Muscle of arm (tissue), 12 donors: ENCODE results near the gene PTH2. TPM values are rescaled to one million over a fixed set of nuclear protein-coding genes. Genes with fewer than 3 reads are reported as not detected.

Experiments used
- DNase-seq: peaks from one replicate; pipeline ENCODE4 v3.0.0-alpha.2; 2013
- polyA plus RNA-seq, 12 donors: library from polyadenylated mRNA; unstranded; fragments of 120-200 nt; gene quantifications; one replicate each; pipeline ENCODE4 v1.2.1, GENCODE V29; 2013; ENCODE audit not compliant: insufficient read length in 12 of 12

The PTH2 gene
- polyA plus RNA-seq, 12 donors, result not detected

- DNase-seq, result no peak
Measured at GRCh38 chr19:49411681-49412326, 11.4 kb downstream of the PTH2 start.

DNA sequence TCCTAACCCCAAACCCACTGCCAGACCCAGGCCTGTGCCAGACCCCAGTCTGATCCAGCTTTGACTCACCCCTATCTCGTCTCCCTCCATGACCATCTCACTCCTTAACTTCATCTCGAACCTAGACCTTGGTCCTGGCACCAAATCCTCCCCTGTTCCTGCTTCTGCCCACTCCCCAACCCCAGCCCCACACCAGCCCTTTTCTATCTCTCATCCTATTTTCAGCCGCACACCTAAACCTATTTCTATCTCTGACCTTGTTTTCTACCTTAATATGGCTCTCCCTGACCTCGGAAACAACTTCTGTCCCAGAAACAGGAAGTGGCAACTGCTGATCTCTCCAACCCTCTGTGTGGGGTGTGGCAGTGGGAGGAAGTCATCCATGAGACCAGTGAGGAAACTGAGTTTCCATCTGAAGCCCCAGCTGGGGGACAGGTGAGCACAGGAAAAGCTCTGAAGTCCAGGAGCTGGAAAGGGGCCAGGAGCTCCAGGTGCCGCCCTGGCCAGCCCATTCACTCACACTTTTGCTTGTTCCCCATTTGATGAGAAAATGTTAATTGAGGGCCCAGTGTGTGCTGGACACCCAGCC lies 13.7 kb downstream of the PTH2 start:
- no peak for DNase-seq

DNA sequence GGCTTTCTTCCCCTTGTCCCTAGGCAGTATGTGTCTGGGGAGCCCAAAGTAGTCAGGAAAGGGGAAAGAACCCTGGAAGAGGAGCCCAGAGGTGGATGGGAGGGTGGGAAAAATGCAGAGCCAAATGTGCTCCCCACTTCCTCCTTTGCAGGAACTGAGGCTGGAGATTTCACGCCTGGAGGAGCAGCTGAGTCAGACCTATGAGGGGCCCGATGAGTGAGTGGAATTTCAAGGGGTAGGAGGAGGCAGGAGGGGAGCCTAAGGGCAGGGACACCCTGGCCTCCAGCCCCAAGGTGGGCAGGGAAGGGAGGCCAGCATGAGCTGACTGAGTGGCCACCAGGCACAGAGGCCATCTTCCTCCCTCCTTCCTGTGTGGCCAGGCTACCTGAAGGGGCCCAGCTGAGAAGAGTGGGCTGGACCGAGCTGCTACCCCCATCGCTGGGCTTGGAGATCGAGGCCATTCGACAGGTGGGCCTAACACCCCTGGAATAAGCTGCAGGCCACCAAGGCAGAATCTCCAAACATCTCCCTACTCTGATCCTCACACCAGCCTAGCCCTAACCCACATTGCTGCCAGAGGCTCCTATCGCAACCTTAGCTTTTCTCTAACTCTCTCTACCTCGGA lies 14.3 kb downstream of the PTH2 start:
- DNase-seq, result no peak

DNA sequence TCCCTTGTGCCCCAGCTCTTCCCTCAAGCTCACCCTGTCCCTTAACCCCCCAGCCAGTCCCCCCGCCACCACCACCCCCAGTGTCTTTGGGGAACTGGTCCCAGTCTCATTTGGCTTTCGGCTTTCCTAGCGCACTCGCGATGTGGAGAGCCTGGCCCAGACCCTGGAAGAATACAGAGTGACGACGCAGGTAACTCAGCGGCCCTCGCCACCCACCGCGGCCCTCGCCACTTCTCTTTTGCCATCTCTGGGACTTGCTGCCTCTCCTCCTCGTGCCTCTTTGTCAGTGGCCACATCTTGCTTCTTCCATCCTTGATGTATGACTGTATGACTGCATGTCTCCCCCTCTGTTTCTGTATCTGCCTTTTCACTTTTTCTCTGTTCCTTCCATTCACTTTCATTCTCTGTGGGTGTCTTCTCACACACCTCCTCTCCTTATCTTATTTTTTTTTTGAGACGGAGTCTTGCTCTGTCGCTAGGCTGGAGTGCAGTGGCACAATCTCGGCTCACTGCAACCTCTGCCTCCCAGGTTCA lies 15.7 kb downstream of the PTH2 start:
- DNase-seq, result no peak

DNA sequence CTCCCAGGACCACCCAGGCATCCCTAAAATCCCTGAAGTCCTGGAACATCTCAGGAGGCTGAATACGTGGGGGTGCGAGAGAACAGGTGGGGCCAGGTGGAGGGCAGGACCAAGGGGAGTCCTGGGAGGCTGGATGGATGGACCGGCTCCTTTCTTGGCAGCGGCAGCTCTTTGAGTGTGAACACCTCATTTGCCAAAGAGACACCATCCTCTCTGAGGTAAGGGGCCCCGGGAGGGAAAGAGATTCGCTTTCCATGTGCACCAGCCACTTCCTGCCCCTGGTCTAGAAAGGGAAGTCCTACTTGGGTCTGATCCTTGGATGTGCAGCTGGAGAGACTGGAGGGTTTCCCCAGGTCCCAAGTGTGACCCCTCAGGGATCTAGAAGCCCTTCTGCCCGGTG lies 16.2 kb downstream of the PTH2 start:
- DNase-seq, result no peak

DNA sequence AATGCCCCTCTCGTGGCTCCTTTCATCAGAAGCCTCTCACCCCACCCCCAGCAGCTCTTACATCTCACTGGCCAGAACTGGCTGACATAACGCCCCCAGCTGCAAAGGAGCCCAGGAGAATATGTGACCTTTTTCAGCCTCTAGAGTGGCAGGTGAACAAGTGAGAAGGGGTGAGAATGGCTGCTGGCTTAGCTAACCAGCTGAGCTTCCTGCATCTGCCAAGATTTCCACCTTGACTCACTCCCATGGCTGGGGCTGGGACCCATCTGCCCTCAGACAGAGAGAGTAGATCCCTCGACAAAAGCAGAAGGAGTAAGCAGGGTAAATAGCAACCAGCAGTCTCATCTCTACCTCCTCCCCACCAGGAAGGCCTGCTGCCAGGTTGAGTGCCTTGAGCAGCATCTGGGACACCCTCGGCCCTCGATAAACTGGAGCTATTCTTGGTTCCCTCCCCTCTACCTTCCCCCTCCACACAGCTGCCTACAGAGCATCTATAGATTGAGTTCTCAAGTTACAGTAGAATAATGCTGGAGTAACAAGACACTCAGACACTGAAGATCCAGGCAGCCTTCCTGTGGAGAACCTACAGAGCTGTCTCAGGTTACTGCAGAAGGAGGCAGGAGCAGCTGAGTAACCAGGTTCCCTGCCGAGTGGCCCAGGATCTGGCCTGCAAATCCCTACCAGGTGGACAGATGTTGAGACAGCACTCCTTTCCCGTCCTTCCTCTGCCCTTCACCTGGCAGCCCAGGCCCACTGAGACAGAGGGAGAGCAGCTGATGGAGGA lies 19.6 kb downstream of the PTH2 start:
- DNase-seq, result no peak

DNA sequence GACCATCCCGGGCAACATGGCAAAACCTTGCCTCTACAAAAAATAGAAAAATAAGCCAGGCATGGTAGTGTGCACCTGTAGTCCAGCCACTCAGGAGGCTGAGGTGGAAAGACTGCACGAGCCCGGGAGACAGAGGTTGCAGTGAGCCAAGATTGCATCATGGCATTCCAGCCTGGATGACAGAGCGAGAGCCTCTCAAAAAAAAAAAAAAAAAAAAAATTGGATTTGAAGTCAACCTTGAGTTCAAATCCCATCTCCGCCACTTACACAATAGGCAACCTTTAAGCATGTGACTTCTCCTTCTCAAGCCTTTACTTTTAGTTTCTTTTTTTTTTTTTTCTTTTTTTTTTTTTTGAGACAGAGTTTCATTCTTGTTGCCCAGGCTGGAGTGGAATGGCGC lies 23.2 kb downstream of the PTH2 start:
- DNase-seq, result no peak

- DNase-seq, result no peak
Measured at GRCh38 chr19:49398931-49399330, 24.3 kb downstream of the PTH2 start.

GRCh38 chr19:49398001-49398615 lies 25.1 kb downstream of the PTH2 start:
- no peak for DNase-seq

- DNase-seq, result no peak
Measured at GRCh38 chr19:49396738-49397505, 26.3 kb downstream of the PTH2 start.

DNA sequence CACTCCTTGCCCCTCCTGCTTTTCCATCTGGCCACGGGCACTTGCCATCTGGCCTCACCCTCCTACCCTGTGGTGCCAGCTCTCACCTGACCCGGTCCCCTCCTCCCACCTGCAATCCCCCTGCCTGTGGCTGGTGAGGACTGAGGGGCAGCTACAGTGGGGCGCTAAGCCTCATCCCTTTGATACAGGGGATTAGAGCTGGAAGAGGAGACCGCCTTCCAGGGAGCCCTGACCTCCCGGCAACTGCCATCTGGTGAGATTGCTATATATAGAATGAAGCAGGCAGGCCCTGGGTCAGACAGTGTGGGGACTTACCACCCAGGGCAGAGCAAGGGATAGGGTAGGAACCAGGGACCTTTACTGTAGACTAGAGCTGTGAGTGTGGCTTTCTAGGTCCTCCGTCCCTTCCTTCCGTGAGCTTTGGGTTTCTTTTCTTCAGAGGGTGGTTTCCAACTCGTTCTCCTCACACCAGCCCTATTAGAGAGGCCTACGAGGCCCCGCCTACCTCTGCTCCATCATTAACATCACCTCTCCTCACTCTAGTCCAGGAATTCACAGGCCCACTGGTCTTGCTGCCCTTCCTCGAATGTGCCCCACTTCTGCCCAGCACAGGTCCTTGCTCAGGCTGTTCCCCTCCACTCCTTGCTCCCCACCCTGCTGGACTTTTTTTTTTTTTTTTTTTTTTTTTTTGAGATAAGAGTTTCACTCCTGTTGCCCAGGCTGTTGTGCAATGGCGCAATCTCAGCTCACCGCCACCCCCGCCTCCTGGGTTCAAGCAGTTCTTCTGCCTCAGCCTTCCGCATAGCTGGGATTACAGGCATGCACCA lies 27.4 kb downstream of the PTH2 start:
- DNase-seq, result no peak

GRCh38 chr19:49393881-49394280 lies 29.4 kb downstream of the PTH2 start:
- no peak for DNase-seq

DNA sequence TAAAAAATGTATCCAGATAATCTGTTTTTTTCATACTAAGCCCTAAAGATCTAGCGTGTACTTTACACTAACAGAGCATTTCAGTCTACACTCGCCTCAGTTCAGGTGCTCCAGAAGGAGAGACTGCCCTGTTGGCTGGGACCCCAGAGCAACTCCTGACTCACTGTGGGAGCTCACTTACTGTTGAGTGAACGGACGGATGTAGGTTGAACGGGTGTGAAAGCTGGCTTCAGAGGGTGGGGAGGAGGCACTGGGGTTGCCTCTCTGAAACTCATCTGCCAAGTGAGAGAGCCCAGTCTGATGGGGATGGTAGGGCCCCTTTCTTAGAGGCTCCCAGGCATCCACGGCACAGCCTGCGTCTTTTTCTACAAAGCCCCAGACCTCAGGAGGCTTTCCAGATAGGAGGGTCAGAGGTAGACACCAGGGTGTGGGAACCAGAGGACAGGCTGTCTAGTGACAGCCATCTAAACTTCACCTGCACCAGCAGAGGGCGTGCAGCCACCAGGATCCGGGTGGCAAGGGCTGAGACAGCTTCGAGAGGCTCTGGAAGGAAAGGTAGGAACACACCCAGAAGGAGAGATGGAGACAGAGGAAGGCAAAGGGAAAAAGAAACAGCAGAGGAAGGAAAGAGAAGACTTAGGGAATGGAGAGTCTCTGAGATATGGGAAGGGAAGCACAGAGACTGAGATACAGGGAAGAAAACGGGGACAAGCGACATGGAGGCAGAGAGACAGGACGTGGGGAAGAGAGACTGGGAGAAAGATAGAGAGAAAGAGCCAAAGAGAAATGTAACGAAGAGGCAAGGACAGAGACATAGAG lies 31.5 kb downstream of the PTH2 start:
- peak; percentile 80 for DNase-seq

DNA sequence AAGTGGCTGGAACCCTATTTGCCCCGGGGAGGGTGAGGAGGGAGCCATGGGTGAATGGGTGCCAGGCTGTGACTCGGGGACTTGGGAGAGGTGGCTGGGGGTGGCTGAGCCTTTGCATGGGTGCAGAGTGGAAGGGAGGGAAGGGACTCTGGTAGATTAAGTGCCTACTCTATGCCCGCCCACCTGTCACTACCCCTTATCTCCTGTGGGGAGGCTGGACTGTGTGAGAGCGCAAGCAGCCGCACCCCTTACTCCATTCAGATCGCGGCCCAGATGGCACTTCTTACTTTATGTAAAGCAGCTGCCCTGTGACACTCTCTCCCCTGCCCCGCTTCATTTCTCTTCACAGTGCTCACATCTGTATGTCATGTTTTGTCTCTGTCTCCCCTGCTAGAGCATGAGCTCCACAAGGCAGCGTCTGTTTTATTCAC lies 32.3 kb downstream of the PTH2 start:
- no peak for DNase-seq

DNA sequence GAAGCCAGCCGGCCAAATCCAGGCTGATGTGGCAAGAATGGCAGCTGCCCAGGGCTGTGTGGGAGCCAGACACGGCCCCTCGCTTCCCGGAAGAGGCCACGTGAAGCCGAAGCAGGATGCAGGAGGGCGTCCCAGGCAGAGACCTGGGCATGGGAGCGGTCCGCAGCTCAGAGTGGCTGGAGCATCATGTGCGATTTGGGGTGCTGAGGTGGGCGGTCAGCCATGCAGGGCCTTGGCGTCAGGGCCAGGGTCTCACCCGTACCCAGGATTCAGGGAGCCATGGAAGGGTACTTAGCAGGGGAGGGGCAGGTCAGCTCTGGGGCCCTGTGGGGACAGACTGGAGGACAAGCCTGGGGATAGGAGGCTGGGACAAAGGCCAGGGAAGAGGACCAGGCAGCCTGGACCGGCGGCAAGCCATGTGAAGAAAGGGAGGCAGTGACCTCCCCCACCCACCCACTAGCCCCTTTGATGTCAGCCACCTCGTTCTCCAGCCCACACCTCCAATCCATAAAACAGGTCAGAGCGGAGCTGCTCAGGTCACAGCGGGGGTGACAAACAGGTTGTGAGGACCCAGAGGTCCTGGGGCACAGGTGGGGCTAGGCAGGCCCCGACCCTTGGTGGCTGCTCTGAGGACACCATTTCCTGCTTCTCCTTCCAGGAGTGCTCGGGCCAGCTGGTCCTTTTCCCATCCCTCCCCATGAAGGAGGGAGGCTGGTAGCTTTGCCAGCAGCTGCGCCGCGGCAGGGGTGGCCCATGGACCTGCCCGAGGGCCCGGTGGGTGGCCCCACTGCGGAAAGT lies 32.9 kb downstream of the PTH2 start:
- no peak for DNase-seq

- DNase-seq, result no peak
Measured at GRCh38 chr19:49389406-49389805, 33.8 kb downstream of the PTH2 start.

DNA sequence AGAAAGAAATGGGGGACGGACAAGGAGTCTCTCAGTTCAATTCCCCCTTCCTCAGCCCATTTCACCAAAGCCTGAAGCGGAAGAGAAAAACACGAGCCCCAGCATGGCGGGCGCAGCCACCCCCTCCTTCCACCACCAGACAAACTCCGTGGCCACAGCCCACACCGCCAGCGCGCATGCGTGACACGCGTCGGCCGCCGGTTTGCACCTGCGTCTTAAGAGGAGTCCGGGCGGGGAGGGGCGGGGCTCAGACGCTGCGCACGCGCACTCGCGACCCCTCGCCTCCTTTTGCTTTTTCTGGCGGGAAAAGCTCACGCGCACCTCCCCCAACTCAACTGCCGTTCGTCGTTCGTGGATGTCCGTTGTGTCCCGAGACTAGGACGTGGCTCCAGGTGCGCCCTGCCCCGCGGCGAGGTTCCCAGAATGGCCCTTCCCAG lies 35.3 kb downstream of the PTH2 start, which contains the start of gene KASH5:
KASH5 (plus strand) TSS at position 314 of the 437 bp plus-strand sequence. CDS start 2,635 bp downstream, outside the sequence.
- peak; percentile 38 for DNase-seq

DNA sequence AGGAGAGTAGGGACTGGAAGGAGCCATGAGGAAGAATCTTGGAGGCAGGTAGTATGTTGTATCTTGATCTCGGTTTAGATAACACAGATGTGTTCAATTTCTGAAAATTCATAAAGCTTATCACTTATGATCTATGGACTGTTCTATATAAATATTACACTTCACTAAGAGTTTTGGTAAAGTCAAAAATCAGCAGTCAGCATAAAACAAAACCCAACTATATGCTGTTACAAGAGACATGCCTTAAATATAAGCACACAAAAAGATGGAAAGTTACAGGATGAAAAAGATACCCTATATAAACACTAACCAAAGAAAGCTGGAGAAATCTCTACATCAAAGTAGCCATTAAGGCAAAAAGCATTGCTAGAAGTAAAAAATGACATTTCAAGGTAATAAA lies 39.6 kb downstream of the PTH2 start:
- no peak for DNase-seq
